ENCODE measurements around the gene KRT71.
"Not testable (repeated sequence)": the region's sequence is repeated elsewhere in the genome, so short reads cannot be mapped to it uniquely, and the experiment has no call there.

KRT71 gene

DNA sequence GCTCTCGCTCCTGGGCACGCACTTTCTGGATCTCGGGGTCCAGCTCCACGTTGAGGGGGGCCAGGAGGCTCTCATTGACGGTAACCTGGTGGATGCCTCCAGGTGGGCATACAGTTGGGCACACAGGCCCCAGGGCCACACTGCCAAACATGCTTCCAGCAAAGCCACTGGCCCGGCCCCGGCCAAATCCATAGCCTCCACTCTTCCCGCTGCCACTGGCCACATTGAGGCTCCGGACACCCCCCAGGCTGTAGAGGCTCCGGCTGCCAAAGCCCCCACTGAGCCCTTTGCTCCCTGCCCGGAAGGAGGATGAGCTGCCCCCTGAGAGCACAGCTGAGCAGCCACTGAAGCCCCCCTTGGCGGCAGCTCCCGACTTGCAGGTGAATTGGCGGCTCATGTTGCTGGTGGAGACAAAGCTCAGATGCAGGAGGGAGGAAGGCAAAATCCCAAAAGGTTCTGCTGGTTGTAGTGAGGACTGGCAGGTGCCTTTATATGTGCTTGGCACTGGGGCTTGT, at the start of gene KRT71:
Gene KRT71 (minus strand): TSS at position 465 of the 515 bp plus-strand sequence. CDS start 68 bp downstream, at position 397.
- no peak for DNase-seq (ENCODE audit: low read depth)
- no peak within 1 kb of the TSS for H3K4me3 ChIP-seq (ENCODE audit: low read depth, low read length)
- TF ChIP-seq, protein P1, sequence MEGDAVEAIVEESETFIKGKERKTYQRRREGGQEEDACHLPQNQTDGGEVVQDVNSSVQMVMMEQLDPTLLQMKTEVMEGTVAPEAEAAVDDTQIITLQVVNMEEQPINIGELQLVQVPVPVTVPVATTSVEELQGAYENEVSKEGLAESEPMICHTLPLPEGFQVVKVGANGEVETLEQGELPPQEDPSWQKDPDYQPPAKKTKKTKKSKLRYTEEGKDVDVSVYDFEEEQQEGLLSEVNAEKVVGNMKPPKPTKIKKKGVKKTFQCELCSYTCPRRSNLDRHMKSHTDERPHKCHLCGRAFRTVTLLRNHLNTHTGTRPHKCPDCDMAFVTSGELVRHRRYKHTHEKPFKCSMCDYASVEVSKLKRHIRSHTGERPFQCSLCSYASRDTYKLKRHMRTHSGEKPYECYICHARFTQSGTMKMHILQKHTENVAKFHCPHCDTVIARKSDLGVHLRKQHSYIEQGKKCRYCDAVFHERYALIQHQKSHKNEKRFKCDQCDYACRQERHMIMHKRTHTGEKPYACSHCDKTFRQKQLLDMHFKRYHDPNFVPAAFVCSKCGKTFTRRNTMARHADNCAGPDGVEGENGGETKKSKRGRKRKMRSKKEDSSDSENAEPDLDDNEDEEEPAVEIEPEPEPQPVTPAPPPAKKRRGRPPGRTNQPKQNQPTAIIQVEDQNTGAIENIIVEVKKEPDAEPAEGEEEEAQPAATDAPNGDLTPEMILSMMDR (IDR thresholded peaks at IDR 0.05; ENCODE audit: control insufficient read depth, extremely low read depth, insufficient read depth) = no peak

DNA sequence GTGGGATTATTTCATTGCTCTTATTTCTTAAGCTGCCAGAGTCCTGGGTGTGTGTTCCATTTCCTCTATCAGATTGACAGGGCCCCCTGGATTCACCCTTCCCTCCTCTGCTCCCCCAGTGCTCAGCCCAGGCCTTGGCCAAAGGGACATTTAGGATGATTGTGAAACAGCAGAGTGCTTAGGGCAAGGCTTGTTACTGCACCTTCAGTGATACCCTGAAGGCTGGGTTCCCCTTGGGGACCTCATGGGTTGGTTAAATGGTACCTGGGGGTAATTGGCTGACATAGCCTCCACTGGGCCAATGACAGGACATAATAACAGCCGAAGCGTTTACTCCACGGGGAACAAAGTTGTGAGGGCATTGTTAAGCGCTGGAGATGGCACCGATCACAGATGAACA, 49.6 kb upstream of the KRT71 start:
- TF ChIP-seq, protein P1 (IDR thresholded peaks at IDR 0.05; ENCODE audit: control insufficient read depth, extremely low read depth, insufficient read depth) = no peak
- DNase-seq (ENCODE audit: low read depth) = no peak
- H3K4me3 ChIP-seq (ENCODE audit: low read depth, low read length) = no peak overlapping the region

DNA sequence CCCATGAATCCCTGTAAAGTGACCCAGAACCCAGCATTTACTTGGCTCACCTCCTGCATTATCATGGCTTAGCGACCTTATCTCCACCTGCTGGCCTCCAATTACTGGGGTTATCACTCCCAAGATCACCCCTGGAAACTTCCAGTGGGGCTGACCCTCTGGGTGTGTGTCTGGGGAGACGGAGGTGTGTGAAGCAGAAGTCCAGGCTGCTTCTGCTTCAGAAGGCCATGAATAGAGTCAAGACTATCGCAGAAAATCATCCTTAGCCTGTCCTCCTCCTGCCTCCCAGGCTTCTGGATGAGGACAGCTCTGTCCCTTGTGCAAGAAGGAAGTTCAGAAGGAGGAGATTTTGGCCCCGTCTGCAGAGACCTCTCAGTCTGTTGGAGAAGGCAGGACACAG, 48.7 kb upstream of the KRT71 start:
- no peak overlapping the region for H3K4me3 ChIP-seq (ENCODE audit: low read depth, low read length)
- no peak for DNase-seq (ENCODE audit: low read depth)
- TF ChIP-seq, protein P1 (IDR thresholded peaks at IDR 0.05; ENCODE audit: control insufficient read depth, extremely low read depth, insufficient read depth) = no peak

DNA sequence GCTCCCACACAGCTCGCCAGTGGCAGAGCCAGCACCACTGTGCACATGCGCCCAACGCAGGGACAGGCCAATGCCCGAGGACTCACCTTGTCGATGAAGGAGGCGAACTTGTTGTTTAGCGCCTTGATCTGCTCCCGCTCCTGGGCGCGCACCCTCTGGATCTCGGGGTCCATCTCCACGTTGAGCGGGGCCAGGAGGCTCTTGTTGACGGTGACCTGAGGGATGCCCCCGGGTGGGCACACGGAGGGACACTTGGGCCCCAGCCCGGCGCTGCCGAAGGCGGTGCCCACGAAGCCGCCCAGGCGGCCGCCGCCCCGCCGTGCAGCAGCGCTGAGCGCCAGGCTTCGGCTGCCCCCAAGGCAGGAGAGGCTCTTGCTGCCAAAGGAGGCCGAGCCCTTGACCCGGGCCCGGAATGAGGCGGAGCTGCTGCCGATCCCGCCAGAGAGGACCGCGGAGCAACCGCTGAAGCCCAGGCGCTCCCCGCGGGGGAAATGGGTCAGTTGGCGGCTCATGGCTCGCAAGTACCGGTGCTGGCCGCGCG, 48.1 kb upstream of the KRT71 start, which contains the start of gene KRT72:
Gene KRT72 (minus strand): TSS at position 523 of the 541 bp plus-strand sequence. CDS start 11 bp downstream, at position 512.
- H3K4me3 ChIP-seq (ENCODE audit: low read depth, low read length) = no peak within 1 kb of the TSS
- DNase-seq (ENCODE audit: low read depth) = no peak
- TF ChIP-seq, protein P1 (IDR thresholded peaks at IDR 0.05; ENCODE audit: control insufficient read depth, extremely low read depth, insufficient read depth) = no peak

DNA sequence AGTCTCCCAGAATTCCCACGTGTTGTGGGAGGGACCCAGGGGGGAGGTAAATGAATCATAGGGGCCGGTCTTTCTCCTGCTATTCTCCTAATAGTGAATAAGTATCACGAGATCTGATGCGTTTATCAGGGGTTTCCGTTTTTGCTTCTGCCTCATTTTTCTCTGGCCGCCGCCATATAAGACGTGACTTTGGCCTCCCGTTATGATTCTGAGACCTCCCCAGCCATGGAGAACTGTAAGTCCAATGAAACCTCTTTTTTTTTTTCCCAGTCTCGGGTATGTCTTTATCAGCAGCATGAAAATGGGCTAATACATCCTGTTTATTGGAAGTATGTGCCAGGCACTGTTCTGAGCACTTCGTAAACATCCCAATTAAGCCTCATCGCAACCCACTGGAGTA, 47.5 kb upstream of the KRT71 start:
- no peak for DNase-seq (ENCODE audit: low read depth)
- H3K4me3 ChIP-seq (ENCODE audit: low read depth, low read length) = no peak overlapping the region
- TF ChIP-seq, protein P1 (IDR thresholded peaks at IDR 0.05; ENCODE audit: control insufficient read depth, extremely low read depth, insufficient read depth) = no peak

DNA sequence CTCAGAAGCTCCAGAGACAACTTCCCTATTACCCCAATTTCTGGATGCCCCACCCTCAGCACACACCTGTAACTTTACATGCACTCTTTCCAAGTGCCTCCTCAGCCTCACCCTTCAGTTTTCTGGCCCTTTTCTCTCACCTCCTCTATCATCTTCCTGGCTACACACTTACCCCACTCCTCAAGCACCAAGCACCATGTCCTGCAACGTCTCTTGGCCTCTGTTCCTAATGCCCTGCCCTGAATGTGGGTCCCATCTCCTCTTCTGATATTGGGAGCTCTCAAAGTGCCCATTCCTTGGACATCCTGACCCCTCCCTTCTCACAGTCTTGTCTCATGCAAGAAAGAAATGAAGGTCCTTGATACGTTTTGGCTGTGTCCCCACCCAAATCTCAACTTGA, 47.1 kb upstream of the KRT71 start:
- no peak for DNase-seq (ENCODE audit: low read depth)
- H3K4me3 ChIP-seq (ENCODE audit: low read depth, low read length) = no peak overlapping the region
- TF ChIP-seq, protein P1 (IDR thresholded peaks at IDR 0.05; ENCODE audit: control insufficient read depth, extremely low read depth, insufficient read depth) = no peak

DNA sequence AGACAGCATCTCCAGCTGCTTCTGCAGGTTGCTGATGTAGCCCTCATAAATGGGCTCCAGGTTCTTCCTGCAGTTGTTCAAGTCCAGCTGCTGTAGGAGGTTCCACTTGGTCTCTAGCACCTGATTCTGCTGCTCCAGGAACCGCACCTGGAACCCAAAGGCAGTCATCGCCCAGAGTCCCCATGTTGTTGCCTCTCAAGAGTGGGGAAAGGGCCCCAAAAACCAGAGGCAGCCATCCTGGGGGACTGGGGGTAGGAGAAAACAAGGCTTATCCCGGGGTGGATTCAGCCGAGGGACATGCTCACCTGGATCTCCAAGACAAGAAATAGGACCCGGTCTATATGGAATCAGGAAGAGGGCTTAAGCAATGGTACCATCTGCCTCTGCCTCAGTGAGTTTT, 46.0 kb upstream of the KRT71 start:
- TF ChIP-seq, protein P1 (IDR thresholded peaks at IDR 0.05; ENCODE audit: control insufficient read depth, extremely low read depth, insufficient read depth) = no peak

DNA sequence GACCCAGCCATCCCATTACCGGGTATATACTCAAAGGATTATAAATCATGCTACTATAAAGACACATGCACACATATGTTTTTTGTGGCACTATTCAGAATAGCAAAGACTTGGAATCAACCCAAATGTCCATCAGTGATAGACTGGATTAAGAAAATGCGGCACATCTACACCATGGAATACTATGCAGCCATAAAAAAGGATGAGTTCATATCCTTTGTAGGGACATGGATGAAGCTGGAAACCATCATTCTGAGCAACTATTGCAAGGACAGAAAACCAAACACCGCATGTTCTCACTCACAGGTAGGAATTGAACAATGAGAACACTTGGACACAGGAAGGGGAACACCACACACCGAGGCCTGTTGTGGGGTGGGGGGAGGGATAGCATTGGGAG, 41.3 kb upstream of the KRT71 start:
- not testable (repeated sequence) for H3K4me3 ChIP-seq (ENCODE audit: low read depth, low read length); DNase-seq (ENCODE audit: low read depth)

More for the DNA sequence above, 46.0 kb upstream of the KRT71 start:
- DNase-seq (ENCODE audit: low read depth) = no peak
- H3K4me3 ChIP-seq (ENCODE audit: low read depth, low read length) = no peak overlapping the region

Data from LNCaP clone FGC (cell line).